Measurements from ENCODE around the gene M6PR.

GRCh38 chr12:8956073-8956472 is 6.6 kb upstream of the M6PR start:
- TF ChIP-seq CTCF (IDR thresholded peaks at IDR 0.05) (no peak), POLR2A (IDR thresholded peaks at IDR 0.05) (no peak), POLR2AphosphoS5 (IDR thresholded peaks at IDR 0.05) (no peak), EP300 (IDR thresholded peaks at IDR 0.05) (no peak)
